Endodermal cell (in vitro differentiated cells): ENCODE data around the gene TEC. TPM values are rescaled to one million over a fixed set of nuclear protein-coding genes. Genes with fewer than 3 reads are reported as not detected.

Experiments used
- DNase-seq: peaks from one replicate; pipeline ENCODE4 v3.0.0-alpha.2; 2017
- H3K27ac ChIP-seq: 2 replicates; pipeline ENCODE4 v1.5.1; 2013; ENCODE audit warnings: mild to moderate bottlenecking, low read depth, low read length, moderate library complexity
- H3K27me3 ChIP-seq: 2 replicates; pipeline ENCODE4 v1.6.1; 2013; ENCODE audit warnings: mild to moderate bottlenecking, low read length, moderate library complexity; ENCODE audit not compliant: insufficient read depth, control insufficient read depth, poor library complexity, severe bottlenecking
- H3K36me3 ChIP-seq: 2 replicates; pipeline ENCODE4 v1.7.0; 2013; ENCODE audit warnings: mild to moderate bottlenecking, low read length, moderate library complexity; ENCODE audit not compliant: control insufficient read depth, insufficient read depth
- H3K4me1 ChIP-seq: one replicate; pipeline ENCODE4 v1.7.0; 2013; ENCODE audit warnings: low read length; ENCODE audit not compliant: control insufficient read depth, insufficient read depth
- H3K4me3 ChIP-seq: 2 replicates; pipeline ENCODE4 v1.5.1; 2013; ENCODE audit warnings: mild to moderate bottlenecking, low read length, moderate library complexity
- H3K9ac ChIP-seq: 2 replicates; pipeline ENCODE4 v1.6.1; 2013; ENCODE audit warnings: mild to moderate bottlenecking, low read length, moderate library complexity; ENCODE audit not compliant: poor library complexity, severe bottlenecking; ENCODE audit errors: extremely low read depth
- H3K9me3 ChIP-seq: 2 replicates; pipeline ENCODE4 v1.6.1; 2013; ENCODE audit warnings: mild to moderate bottlenecking, low read length, moderate library complexity; ENCODE audit not compliant: control insufficient read depth
- H3K27ac Mint-ChIP-seq: 2 replicates; pipeline ENCODE4 v1.8.0; 2020; ENCODE audit warnings: mixed read lengths
- H3K27me3 Mint-ChIP-seq: 2 replicates; pipeline ENCODE4 v1.8.0; 2021; ENCODE audit warnings: mild to moderate bottlenecking, mixed read lengths; ENCODE audit not compliant: insufficient read depth
- H3K36me3 Mint-ChIP-seq: 2 replicates; pipeline ENCODE4 v1.8.0; 2020; ENCODE audit warnings: low read depth, mixed read lengths
- H3K4me1 Mint-ChIP-seq: 2 replicates; pipeline ENCODE4 v1.8.0; 2020; ENCODE audit warnings: mixed read lengths
- H3K4me3 Mint-ChIP-seq: 2 replicates; pipeline ENCODE4 v1.8.0; 2020; ENCODE audit warnings: mild to moderate bottlenecking, moderate library complexity, mixed read lengths
- H3K9me3 Mint-ChIP-seq: 2 replicates; pipeline ENCODE4 v1.8.0; 2020; ENCODE audit warnings: mild to moderate bottlenecking, mixed read lengths
- CTCF ChIP-seq: fragments of 200-600 bp; sonication (generic); conservative IDR thresholded peaks from 2 replicates; pipeline ENCODE4 v1.5.0; 2021; ENCODE audit warnings: antibody characterized with exemption, mild to moderate bottlenecking
- WGBS, 2 experiments: methylation state at CpG; one replicate each; pipeline versions ENCODE4 v1.1.5 to v1.1.7; 2013; ENCODE audit warnings: missing lambda C conversion rate in 2 of 2, mixed read lengths in 1 of 2; ENCODE audit not compliant: insufficient coverage in 1 of 2, insufficient read length in 1 of 2; 5-methylcytosine and 5-hydroxymethylcytosine counted together
- total RNA-seq, 2 donors: library from RNA; stranded (reverse); fragmentation: NEBNext Ultra II Directional in 1 of 2; extraction: Animal tissue kit (Norgen Biotek cat#: 25700) in 1 of 2; gene quantifications; 2 replicates in 1 of 2; 3 replicates in 1 of 2; pipeline ENCODE4 v1.2.1, GENCODE V29; 2021

Gene TEC
- total RNA-seq, 2 donors from 2014 or later, result 3.8 to 5.4 TPM

DNA sequence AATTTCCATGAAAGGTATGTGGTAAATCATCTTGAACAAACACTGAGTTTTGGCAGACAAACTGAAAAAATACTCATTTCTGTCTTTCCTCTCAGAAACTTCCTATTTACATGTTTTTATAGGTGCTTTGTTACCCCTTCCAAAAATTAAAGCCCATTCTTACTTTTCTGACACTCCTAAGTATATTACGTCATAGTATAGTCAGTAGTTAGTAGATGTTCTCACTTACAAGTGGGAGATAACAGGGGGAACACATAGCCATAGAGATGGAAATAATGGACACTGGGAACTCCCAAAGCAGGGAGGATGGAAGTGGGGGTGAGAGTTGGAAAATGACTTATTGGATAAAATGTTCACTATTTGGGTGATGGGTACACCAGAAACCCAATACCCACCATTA, 164.4 kb downstream of the TEC start:
- Histone ChIP-seq H3K27ac (no peak overlapping the region), H3K4me1 (no peaks in the 10 kb centered on the region), H3K9me3 (no peaks in the 10 kb centered on the region), H3K4me3 (no peak overlapping the region), H3K36me3 (no peaks in the 10 kb centered on the region), H3K9ac (no peak overlapping the region), H3K27me3 (no peaks in the 10 kb centered on the region)
- H3K27me3 Mint-ChIP-seq, result no peaks in the 10 kb centered on the region
- H3K27ac Mint-ChIP-seq, result no peak overlapping the region
- H3K9me3 Mint-ChIP-seq, result no peaks in the 10 kb centered on the region
- no peaks in the 10 kb centered on the region for H3K4me1 Mint-ChIP-seq
- no peak overlapping the region for H3K4me3 Mint-ChIP-seq
- TF ChIP-seq CTCF, result no peak
- WGBS, 2 experiments, result 100% methylated on average over 1 of the region's 1 CpG; no CpG with 5 or more reads in 1 of the 2 experiments
- no peaks in the 10 kb centered on the region for H3K36me3 Mint-ChIP-seq
- no peak for DNase-seq

DNA sequence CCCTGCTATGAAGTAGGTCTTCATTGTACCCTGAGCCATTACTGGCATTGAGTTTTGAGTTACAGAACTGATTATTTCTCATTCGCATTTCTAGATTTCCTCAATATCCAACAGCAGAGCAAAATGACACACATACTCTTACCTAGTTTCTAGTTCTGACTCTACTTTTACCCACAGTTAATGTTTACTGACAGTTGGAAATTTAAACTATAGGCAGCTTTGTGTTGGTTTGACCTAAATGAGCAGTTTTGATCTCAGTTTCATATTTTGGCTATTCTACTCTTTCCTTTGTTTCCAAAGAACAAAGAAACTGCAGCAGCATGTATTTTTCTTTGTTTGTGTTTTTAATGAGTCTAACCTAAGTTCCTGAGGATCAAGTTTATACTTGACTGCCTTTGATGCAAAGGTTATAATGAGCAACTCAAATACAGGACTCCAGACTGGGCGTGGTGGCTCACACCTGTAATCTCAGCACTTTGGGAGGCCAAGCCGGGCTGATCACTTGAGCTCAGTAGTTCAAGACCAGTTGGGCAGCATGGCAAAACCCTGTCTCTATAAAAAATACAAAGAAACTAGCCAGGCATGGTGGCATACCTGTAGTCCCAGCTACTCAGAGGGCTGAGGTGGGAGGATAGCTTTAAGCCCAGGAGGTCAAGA, 166.0 kb downstream of the TEC start:
- no peaks in the 10 kb centered on the region for H3K36me3 Mint-ChIP-seq
- H3K27ac ChIP-seq, result no peak overlapping the region

GRCh38 chr4:48102303-48102702, 167.3 kb downstream of the TEC start:
- Histone ChIP-seq H3K36me3 (no peaks in the 10 kb centered on the region), H3K27ac (no peak overlapping the region), H3K9me3 (no peaks in the 10 kb centered on the region), H3K4me3 (no peak overlapping the region), H3K9ac (no peak overlapping the region), H3K4me1 (no peaks in the 10 kb centered on the region), H3K27me3 (no peaks in the 10 kb centered on the region)
- DNase-seq, result no peak
- WGBS, 2 experiments, result 89% methylated on average over 3 of the region's 3 CpGs; no CpG with 5 or more reads in 1 of the 2 experiments
- Mint-ChIP-seq H3K9me3 (no peaks in the 10 kb centered on the region), H3K27ac (no peak overlapping the region), H3K4me1 (no peaks in the 10 kb centered on the region), H3K4me3 (no peak overlapping the region), H3K27me3 (no peaks in the 10 kb centered on the region), H3K36me3 (no peaks in the 10 kb centered on the region)
- peak; percentile 59 for TF ChIP-seq CTCF

More for the DNA sequence above, 166.0 kb downstream of the TEC start:
- 65 to 78% methylated on average over 3 of the region's 3 CpGs for WGBS, 2 experiments
- Histone ChIP-seq H3K27me3 (no peaks in the 10 kb centered on the region), H3K9ac (no peak overlapping the region), H3K9me3 (no peaks in the 10 kb centered on the region), H3K4me1 (no peaks in the 10 kb centered on the region), H3K4me3 (no peak overlapping the region), H3K36me3 (no peaks in the 10 kb centered on the region)
- Mint-ChIP-seq H3K4me1 (no peaks in the 10 kb centered on the region), H3K4me3 (no peak overlapping the region), H3K27ac (no peak overlapping the region), H3K9me3 (no peaks in the 10 kb centered on the region), H3K27me3 (no peaks in the 10 kb centered on the region)
- TF ChIP-seq CTCF, result no peak
- DNase-seq, result no peak
